GM19043 (cell line): ENCODE data around the gene GATD1.

ENCODE experiments used
- ATAC-seq: cut with Tn5 transposase; IDR thresholded peaks from one replicate; pipeline ENCODE4 v1.9.1; 2021; ENCODE audit warnings: low read depth; ENCODE audit not compliant: unreplicated experiment

GATD1 gene

DNA sequence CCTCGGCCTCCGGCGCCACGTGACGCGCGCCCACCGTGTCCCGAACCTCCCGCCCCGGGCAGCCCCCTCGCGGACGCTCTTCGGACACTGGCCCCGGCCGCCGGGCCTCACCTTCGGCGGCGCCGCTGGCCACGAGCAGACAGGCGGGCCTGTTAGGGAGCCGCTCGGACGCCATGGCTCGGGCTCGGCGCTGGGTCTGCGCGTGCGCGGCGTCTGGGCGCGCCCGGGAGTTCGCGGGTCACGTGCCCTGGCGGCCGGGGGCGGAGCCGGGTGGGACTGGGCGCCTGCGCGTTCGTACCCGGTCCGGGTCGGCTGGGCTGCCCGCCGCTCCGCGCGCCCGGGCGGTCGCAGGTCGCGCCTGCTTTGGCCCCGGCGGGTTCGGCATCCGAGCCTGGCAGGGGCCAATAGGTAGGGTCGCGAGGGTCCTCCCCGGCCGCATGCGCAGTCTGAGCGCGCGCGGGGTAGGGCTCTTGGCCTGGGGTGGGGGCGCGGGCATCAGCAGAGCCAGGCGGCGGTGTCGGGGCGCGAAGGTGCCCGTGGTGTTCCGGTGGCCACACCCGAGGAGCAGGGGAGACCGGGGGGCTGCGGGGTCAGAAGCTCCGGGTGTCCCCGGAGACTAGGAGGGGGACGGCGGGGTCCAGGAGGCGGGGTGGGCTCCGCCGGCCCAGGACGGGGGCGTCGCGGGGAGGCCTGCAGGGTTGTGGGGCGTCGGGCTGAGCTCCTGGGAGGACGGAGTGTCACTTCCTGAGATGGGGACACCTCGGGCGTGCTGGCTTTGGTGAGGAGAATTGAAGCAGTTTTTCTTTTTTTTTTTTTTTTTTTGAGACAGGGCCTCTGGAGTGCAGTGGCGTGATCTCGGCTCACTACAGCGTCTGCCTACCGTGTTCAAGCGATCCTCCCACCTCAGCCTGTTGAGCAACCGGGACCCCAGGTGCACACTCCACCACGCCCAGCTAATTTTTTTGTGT, at the start of gene GATD1:
Gene GATD1, minus strand, starts transcription at position 200 of the 968 bp plus-strand sequence. Its CDS starts 25 bp downstream, at position 175.
- ATAC-seq, result peak; percentile 84

DNA sequence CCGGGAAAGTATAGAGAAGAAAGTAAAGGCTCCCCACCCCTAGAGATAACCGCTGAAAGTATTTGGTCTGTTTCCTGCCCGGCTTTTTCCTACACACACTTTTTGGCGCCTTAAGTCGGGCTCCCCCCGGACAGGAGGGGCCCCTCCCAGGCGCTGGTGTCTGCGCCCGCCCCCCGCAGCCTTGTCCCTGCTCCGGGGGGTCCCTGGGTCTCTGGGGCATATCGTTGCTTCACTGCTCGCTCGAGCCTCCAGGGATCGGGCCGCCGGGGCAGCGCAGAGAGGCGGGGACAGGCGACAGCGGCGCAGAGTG, 49.5 kb upstream of the GATD1 start:
- ATAC-seq, result no peak

DNA sequence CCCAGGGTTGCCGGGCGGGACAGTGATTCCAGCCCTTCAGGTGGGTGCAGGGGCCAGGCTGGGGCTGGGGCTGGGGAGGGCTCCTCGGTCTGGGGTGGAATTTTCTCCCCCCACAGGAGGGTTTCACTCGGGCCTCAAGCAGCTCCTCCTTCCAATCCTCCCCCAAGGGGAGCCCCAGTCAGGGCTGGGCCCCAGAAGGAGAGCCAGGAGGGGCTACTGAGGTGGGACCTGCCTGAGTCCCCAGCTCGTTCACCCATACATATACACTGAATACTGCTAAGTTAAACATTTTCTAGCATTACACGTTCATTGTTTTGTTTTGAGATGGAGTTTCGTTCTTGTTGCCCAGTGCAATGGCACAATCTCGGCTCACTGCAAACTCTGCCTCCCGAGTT, 48.9 kb upstream of the GATD1 start:
- no peak for ATAC-seq

DNA sequence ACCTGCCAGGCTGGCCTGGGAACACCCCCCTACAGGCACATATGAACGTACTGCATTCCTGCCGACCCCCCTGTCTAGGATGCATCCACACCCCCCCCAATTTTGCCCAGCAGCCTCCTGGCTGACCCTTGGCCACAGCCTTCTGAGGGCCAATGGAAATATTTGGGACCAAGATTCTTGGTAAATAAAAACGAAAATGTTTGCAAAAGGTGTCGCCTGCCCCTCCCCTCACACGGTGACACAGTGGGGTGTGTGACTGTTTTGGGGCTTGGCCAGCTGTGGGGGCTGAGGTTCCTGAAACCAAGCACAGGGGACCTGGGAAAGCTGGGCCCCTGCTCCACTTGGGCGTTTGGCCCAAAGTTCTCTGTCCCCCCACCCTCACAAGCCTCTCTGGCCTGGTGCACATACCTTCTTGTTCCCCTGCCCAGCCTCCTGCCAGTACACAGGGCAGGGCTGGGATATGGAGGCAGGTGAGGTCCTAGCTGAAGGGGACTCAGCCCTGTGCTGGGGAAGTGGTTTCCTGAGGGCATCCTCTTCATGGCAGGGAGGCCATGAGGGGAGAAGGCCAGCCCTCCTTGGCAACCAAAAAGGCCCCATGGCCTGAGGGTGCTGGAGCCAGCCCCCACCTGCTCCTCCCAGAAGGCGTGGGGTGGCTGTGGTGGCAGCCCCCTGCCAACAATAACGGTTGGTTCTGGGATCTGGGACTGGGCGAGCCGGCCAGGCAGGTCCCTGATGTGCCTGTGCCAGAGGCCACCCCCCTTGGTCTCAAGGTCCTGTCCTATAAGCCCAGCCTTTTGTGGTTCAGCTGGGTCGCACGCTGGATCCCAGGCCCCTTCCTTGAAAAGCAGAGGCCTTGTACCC, 48.3 kb upstream of the GATD1 start:
- no peak for ATAC-seq

DNA sequence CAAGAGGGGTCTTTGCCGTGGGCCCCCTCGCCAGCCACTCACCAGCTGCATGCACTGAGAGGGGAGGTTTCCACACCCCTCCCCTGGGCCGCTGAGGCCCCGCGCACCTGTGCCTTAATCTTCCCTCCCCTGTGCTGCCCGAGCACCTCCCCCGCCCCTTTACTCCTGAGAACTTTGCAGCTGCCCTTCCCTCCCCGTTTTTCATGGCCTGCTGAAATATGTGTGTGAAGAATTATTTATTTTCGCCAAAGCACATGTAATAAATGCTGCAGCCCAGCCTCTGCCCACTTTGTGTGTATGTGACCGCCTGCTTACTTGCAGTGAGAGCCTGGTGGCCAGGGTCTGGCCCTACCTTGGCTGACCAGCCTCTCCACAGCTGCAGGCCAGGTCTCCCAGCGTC, 47.7 kb upstream of the GATD1 start:
- no peak for ATAC-seq

- no peak for ATAC-seq
Observed at GRCh38 chr11:824292-824880, 47.1 kb upstream of the GATD1 start.

- no peak for ATAC-seq
Observed at GRCh38 chr11:823441-824291, 46.4 kb upstream of the GATD1 start.

DNA sequence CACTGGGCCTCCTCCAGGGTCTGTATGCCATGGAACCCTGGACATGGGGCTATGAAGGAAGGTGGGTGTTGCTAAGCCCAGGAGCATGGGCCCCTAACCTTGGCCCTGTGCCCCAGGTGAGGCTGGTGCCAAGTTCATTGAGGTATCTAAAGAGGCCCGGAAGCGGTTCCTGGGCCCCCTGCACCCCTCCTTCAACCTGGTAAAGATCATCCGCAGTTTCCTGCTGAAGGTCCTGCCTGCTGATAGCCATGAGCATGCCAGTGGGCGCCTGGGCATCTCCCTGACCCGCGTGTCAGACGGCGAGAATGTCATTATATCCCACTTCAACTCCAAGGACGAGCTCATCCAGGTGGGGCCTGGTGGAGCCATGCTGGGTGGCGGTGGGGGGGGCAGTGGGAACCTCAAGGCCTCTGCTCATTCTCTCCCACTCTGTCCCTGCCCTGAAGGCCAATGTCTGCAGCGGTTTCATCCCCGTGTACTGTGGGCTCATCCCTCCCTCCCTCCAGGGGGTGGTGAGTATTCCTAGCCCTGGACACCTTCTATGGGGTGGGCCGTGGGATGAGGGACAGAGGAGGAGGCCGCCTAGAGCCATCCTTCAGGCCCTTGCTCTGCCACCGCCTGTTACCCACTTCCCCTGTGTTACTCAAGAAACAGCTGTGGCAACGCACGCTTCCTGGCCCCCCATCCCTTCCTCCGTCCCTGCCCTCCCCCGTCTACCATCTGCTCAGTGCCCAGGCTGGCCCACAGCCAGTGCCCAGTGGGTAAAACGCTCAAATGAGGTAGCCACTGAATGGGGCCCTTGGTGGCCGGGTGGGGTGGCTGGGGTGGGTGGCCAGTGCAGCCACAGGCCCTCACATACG, 44.5 kb upstream of the GATD1 start:
- no peak for ATAC-seq

DNA sequence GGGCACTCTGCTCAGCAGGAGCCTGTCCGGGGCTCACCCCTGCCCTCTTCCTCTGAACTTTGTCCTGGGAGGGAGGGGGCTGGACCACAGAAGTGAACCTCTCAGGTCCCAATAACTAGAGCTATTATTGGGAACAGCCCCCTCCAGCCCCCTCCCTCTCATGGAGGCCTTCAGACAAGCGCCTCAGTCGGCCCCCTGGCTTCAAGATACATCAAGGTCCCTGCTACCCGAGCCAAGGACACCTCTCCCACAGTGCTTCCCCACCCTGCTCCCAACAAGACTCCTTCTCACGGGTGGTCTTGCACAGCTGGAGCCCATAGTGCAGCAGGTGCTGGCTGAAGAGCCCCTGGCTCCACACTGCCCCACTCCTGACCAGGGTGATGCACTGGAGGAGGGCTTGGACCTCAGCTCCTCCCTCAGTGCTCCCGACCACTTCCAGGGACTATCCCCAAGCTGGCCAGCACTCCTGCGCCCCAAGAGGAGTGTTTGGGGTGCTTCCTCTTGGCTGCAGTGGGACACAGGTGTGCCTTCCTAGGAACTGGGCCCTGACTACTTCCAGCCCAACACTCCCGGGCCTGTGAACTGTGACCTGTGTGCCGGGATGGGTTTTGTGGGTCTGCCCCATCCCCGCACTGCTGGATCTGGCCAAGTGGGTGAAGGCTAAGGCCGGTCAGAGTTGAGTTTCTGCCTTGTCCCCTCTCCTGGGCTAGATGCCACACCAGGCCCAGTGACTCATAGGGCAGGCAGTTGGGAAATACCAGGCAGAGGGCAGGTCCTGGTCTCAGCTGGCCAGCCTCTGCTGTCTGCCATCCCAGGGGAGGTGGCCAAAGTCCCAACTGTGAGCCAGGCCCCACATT, 43.6 kb upstream of the GATD1 start:
- ATAC-seq, result no peak

- ATAC-seq, result peak; percentile 57
Observed at GRCh38 chr11:819943-820649, 42.8 kb upstream of the GATD1 start.

- peak; percentile 52 for ATAC-seq
Observed at GRCh38 chr11:819129-819931, 42.0 kb upstream of the GATD1 start.

DNA sequence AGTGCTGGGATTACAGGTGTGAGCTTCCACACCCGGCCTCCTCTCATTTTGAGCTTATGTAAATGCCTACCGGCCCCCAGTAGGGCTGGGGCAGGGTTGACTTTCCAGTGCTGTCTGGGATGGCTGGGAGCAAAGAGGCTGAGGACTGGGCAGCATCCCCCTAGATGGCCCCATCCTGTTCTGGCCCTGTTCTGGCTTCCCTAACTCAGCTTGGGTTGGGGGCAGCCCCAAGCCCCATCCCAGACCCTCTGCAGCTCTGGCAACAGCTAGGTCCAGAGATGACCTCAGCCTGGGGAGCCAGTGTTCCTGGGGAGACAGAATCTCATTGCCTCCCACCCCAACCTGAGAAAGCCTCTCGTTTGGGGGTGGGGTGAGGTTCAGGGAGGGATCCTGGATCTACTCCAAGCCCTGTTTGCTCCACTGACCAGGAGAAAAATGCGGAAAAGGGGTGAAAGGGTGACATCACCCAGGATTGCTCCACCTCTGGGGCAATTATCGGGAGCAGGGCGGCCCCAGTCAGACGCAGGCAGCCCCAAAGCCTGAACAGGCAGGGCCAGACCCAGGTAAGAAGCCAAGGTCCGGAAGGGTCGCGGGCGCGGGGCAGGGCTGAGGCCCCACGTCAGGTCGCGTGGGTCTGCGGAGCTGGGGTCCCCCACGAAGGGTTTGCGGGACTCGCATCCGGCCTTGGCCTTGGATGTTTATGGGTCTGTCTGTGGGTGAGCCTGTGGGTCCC, 41.3 kb upstream of the GATD1 start, which contains the start of gene PNPLA2:
Gene PNPLA2, plus strand, starts transcription at position 519 of the 733 bp plus-strand sequence. CDS start 805 bp downstream, outside the sequence.
- no peak for ATAC-seq

- no peak for ATAC-seq
Observed at GRCh38 chr11:816433-816779, 39.1 kb upstream of the GATD1 start.

GRCh38 chr11:815675-816432, 38.6 kb upstream of the GATD1 start:
- ATAC-seq, result no peak

- ATAC-seq, result no peak
Observed at GRCh38 chr11:813456-814096, 36.3 kb upstream of the GATD1 start.
